Activated CD8-positive, alpha-beta memory T cell treated with anti-CD3 and anti-CD28 coated beads for 48 hours (primary cell): ENCODE measurements around the gene EPS8L1.
"Not testable (repeated sequence)": the region's sequence is repeated elsewhere in the genome, so short reads cannot be mapped to it uniquely, and the experiment has no call there.

ENCODE experiments used
- DNase-seq, 3 experiments: peaks; one replicate each; pipeline ENCODE4 v3.0.0-alpha.2; 2020; ENCODE audit warnings: low read depth in 2 of 3, low spot score in 2 of 3

The EPS8L1 gene

GRCh38 chr19:55075371-55075998 is at the start of gene EPS8L1:
EPS8L1 (plus strand) TSS chr19:55075869; CDS start chr19:55076445, 576 bp downstream.
- no peak for DNase-seq

GRCh38 chr19:55027140-55027471 is 48.6 kb upstream of the EPS8L1 start:
- DNase-seq: not testable (repeated sequence)

- no peak for DNase-seq
These were observed 48.0 kb upstream of the EPS8L1 start for GRCh38 chr19:55027472-55028337.

- DNase-seq: no peak
These were observed 46.9 kb upstream of the EPS8L1 start for GRCh38 chr19:55028757-55029156.

- no peak for DNase-seq
These were observed 44.5 kb upstream of the EPS8L1 start for GRCh38 chr19:55031178-55031577.

- no peak for DNase-seq
These were observed 43.4 kb upstream of the EPS8L1 start for GRCh38 chr19:55032170-55032800.

- DNase-seq: not testable (repeated sequence)
These were observed 42.6 kb upstream of the EPS8L1 start for GRCh38 chr19:55032976-55033643.

GRCh38 chr19:55034751-55035150 is 40.9 kb upstream of the EPS8L1 start:
- no peak for DNase-seq

- no peak for DNase-seq
These were observed 39.6 kb upstream of the EPS8L1 start for GRCh38 chr19:55036058-55036457.

GRCh38 chr19:55037603-55038002 is 38.1 kb upstream of the EPS8L1 start:
- DNase-seq: not testable (repeated sequence)

GRCh38 chr19:55040654-55041053 is 35.0 kb upstream of the EPS8L1 start:
- not testable (repeated sequence) for DNase-seq

- DNase-seq: no peak
These were observed 34.4 kb upstream of the EPS8L1 start for GRCh38 chr19:55041244-55041626.

GRCh38 chr19:55041627-55042343 is 33.9 kb upstream of the EPS8L1 start:
- DNase-seq: peak in 2 of 3 experiments; percentile 18 to 22

- DNase-seq: no peak
These were observed 33.4 kb upstream of the EPS8L1 start for GRCh38 chr19:55042344-55042678.

GRCh38 chr19:55042688-55043087 is 33.0 kb upstream of the EPS8L1 start:
- no peak for DNase-seq

GRCh38 chr19:55044286-55044685 is 31.4 kb upstream of the EPS8L1 start:
- no peak for DNase-seq

GRCh38 chr19:55044771-55045716 is 30.6 kb upstream of the EPS8L1 start:
- DNase-seq: no peak

GRCh38 chr19:55046975-55047622 is 28.6 kb upstream of the EPS8L1 start:
- no peak for DNase-seq

GRCh38 chr19:55047951-55048350 is 27.7 kb upstream of the EPS8L1 start:
- no peak for DNase-seq
